Mesenteric fat pad (tissue), 1 donor: ENCODE measurements around the gene ZFHX3. TPM values are rescaled to one million over a fixed set of nuclear protein-coding genes. Genes with fewer than 3 reads are reported as not detected.

Experiments
- DNase-seq: peaks from one replicate; pipeline ENCODE4 v3.0.0-alpha.2; 2020; ENCODE audit warnings: low spot score
- total RNA-seq: library from RNA; stranded (reverse); fragmentation: NEBNext Ultra II Directional; extraction: Animal tissue kit (Norgen Biotek cat#: 25700); gene quantifications from one replicate; pipeline ENCODE4 v1.2.1, GENCODE V29; 2021
- donor health status: DM: yes; HTN: yes; CAD: no.

ZFHX3 gene
- total RNA-seq, 1 donor from 2014 or later: 28.8 TPM

- DNase-seq: no peak
Observed at GRCh38 chr16:72854267-72854959, 193.5 kb downstream of the ZFHX3 start.

DNA sequence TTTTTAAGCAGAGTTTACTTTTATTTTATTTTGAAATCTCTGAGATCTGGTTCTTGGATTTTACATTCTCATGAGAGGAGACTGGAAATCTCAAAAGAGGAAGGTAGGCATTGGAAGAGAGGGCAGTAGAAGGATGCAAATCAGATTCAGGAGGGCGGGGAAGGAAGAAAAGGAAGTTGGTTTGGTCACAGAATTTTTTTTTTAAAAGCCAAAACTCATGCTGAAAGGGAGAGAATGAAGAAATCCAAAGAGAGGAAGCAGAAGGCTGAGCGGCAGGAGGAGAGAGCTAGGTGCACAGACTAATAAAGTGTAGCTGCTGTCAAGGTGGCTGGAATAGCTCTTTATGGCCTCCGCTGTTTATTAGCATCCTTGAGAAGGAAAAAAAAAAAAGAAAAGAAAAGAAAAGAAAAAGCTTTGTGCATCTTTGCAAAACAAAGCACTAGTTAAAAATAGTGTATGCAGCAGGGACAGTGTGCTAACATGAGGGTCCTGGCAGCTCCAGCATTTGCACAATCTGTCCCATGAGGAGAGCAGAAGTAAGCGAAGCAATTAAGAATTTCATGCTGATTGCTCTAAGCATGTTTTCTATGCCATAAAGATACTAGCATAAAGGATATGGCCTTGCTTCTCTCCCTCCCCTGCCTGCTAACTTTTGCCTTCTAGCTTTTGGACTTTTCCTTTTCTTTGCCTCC lies 194.2 kb downstream of the ZFHX3 start:
- DNase-seq: no peak

DNA sequence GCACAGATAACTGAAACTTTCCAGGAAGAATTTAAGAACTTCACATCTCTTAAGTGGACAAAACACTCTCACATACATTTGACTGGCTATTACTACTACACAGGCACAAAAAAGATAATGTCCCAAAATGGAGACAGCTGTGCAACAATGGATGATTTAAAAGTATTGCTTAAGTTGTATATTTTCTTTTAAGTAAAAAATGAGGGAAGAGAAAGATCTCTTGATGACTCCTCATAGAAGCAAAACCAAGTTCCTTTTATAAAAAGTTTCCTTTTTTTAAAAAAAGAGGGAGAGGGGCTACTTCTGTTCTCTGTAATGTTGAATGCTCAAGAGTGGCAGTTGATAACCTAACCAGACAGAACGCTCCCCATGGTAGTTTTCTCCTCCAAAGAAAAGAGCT lies 195.5 kb downstream of the ZFHX3 start:
- DNase-seq: no peak

GRCh38 chr16:72850853-72851252 lies 197.1 kb downstream of the ZFHX3 start:
- DNase-seq: no peak

DNA sequence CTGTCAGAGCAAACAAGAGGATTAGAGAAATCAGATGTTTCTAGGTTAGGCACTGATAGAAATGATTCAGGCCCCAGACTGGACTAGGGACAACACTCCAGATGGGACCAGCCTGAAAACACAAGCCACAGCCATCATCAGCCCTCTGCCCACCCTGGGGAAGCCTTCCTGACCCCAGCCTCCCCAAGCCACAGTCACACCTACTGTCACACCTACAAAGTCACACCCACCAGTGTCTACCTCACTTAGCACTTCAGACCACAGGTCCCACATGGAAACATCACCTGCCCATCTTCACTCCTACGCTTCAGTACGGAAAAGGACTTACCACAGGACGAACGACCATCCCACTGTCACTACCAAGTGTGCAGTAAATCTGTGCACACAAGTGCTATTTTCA lies 197.9 kb downstream of the ZFHX3 start:
- no peak for DNase-seq

DNA sequence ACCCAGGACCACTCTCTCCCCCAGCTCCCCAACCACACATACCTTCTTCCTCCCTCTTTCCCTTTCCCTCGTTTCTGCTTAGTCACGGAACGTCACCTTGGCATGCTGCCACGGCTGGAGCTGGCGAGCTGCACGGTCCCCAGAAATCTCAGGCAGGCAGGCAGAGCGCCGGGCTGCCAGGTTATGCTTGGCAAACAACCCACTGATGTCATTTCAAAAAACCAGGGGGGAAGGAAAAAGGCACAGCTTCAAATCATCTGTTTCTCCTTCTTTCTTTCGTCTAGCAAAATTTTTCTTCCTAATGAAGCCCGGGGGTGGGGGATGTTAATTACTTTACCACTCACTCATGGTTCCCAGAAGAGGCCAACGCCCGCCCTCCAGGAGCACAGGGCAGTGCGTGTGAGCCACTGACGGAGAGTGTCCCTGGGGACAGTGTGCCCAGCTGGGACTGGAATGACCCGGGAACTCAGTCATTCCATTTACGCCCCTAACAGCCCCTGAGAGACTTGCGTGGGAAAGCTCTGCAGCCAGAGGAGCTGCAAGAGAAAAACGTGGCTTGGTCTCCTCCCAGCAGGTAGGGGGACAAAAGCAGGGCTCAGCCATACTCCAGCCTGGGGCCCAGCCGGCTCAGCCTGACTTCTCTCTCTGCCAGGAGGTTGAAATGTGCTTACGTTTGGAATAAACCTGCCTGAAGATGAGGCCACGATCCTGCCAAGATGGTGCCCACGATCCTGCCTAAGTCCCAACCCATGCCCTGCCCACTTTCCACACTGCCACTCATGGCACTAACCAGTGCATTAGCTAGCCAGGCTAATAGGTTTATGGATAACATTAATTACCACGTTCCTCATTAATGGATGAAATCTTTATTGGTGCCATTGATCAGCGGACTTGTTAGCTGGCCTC lies 198.9 kb downstream of the ZFHX3 start:
- DNase-seq: peak; percentile 95

DNA sequence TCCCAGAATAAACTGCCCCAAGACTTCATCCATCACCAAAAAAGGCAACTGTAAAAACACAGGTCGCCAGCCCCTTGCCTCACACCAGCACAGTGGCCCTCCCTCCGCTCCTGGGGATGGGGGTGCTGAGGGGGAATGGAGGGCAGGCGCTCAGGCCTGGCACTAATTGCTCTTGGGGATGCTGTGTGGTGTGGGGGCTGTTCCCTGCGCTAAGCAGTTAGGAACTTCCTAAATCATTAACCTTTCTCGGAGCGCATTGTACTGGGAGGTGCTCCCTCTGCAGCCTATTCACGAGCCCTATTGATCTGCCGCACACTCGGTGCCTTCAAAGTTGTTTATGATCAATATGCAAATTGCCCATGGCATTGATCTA lies 199.9 kb downstream of the ZFHX3 start:
- DNase-seq: no peak

GRCh38 chr16:72847187-72848027 lies 200.5 kb downstream of the ZFHX3 start:
- no peak for DNase-seq

DNA sequence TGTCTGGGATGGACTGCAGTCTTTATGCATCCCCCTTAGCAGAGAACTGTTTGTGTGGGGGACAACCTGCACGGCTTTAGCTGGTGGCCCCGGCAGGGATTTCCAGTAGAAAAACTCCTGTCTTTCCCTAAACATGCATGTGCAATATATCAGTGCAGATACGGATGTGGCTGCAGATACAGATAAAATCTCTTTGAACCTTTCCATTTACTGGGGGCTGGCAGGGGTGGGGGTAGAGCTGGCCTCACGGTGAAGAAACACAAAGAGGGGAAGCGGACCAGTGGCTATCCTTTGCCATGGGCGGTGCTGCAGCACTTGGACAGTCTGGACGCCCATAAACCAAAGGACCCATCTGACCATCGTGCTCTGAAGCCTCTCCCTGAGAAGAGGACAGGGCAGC lies 201.3 kb downstream of the ZFHX3 start:
- DNase-seq: no peak

DNA sequence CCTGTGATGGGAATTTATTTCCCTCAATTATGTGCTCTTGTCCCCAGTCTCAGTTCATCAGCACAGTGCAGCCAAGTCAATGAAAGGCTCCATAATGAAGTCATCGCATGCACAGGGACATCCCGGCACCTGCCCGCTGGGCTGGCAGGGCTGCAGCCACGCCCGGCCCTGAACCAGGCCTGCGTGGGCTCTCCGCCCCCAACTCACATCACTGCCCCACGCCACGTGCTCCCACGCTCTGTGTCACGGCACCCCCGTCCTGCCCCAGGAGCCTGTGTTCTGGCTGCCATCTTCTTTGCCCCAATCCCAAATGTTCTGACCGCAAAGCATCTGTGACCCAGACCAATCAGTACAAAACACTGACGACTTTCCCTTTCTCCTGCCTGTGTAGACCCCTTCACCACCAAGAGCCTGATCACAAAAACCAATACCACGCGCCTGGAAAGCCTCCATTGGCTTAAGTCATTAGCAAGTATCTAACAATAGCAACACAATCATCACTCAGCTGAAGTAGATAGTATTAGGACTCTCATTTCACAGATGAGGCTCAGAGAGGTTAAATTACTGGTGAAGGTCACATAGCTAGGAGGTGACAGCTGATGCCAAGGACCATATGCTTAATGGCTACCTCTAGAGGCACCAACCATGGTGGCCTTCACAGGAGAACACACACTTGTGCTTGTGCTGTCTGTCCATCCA lies 202.5 kb downstream of the ZFHX3 start:
- DNase-seq: no peak

GRCh38 chr16:72844225-72844920 lies 203.6 kb downstream of the ZFHX3 start:
- DNase-seq: no peak

GRCh38 chr16:72841506-72841905 lies 206.4 kb downstream of the ZFHX3 start:
- DNase-seq: no peak

- DNase-seq: no peak
Observed at GRCh38 chr16:72840631-72841381, 207.1 kb downstream of the ZFHX3 start.

DNA sequence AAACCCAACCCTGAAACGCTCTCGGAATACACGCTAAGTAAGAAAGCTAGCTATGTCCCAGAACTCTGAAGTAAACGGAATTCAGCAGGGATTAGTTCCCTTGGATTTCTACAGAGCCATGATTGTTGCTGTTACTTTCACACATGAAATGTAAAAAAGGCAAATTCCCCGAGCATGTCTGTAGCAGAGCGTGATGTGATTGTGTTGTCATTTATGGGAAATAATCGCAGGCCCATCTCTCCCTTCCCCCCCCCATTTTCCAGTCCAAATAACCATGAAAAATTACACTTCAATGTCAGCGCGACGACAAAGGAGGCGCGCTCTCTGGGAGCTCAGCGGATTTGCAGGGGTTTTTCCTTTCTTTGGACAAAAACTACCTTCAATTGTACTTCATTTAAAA lies 209.0 kb downstream of the ZFHX3 start:
- no peak for DNase-seq

DNA sequence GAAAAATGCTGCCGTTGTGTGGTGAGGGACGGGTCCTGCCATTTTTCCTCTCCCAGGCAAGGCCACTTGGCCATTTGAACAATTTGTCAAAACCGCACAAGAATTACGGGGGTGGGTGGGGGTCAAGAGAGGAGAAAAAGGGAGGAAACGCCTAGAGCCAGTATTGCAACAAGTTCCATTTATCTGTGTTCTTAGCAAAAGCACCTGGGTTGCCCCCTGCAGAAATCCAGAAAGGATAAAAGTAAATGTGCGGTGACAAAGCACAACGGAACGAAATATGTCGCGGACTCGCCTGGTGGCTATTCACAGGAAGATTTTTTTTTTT lies 209.4 kb downstream of the ZFHX3 start:
- DNase-seq: no peak

DNA sequence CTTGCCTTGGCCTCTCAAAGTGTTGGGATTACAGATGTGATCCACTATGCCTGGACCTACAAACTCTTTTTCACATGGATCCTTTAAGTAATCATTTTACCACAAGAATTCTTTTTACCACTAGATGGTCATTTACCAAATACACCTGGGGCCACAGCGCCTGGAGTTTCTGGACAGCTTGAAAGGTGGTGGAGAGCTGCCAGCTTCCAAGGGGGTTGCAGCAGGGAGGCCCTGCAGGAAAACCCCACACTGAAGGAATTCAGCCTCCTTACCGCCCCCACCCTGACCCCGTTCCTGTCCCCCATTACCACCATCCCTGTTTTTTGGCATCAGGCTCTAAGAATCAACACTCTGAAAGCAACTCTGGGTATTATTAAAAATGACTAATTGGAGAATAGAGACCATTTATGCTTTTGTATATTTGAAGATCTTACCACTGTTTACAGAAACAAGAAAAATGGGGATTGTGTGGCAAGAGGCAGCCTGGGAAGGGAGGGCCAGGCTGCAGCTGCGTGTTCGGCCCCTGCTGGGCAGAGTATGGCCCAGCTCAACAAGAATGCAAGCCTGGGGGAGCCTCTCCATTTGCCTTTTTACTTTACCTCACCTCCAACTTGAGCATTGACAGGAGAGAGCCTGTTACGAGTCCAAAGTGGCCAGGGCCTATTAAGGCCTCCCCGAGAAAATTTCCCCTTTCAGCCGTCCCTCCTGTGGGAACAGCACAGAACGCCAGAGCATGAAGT lies 209.9 kb downstream of the ZFHX3 start:
- DNase-seq: no peak

DNA sequence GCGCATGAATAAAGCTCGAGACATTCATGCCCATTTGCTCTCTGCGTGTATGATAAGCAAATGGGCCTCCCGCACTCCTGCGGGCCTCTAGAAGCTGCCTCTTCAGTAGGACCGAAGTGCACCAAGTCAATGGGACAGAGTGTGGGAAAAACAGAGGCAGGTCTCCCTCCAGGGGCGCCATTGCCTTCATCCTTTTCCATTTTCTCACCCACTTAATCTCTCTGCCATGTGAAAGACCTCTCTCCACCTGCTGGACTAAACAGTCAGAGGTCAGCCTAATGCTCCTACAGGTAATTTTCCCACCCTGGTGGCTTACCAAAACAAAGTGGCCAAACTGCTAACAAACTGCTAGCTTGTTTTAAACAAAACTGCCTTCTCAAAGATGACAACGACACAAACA lies 210.9 kb downstream of the ZFHX3 start:
- no peak for DNase-seq

DNA sequence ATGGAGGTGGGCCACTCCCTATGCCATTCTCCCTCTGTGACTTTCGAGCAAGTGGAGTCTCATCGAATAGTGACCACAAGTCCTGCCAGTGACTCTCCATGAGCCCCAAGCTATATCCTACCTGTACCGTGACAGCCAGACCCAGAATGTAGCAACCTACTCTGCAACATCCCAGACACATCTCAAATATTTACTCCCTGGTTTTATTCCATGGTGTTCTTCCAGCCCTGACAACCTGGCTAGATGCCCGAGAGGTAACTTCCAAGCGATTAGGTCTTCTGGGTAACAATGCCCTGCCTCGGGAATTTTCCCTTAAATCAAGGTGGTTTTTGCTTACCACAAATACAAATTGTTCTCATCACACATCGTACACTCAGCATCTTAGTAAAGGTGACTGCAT lies 211.7 kb downstream of the ZFHX3 start:
- no peak for DNase-seq

DNA sequence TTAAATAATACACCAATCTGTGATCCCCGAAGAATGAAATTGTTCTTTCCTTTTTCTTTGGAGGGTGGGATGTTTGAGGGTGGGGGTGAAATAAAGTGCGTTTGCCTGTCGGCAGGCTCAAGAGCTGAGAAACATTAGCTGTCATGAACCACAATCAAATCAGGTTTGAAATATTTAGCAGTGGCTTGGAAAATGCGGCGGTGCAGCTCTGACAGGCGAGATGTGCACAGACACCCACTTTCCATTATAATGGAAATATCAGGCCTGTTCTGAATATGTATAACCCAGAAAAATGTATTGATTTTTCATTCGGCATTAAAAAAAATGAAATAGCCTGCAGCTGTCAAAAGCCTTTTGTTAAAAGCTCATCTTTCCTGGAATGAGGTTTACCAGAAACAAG lies 212.8 kb downstream of the ZFHX3 start:
- DNase-seq: no peak
